HG03342 (cell line): Measurements from ENCODE around the gene SRR.
A peak's percentile ranks its signal among the peaks of the same experiment; 100 is the strongest.
"Not testable (repeated sequence)": the region's sequence is repeated elsewhere in the genome, so short reads cannot be mapped to it uniquely, and the experiment has no call there.

Experiments
- ATAC-seq: cut with Tn5 transposase; IDR thresholded peaks from one replicate; pipeline ENCODE4 v1.9.1; 2021; ENCODE audit warnings: mild to moderate bottlenecking, moderate library complexity; ENCODE audit not compliant: unreplicated experiment

The SRR gene

DNA sequence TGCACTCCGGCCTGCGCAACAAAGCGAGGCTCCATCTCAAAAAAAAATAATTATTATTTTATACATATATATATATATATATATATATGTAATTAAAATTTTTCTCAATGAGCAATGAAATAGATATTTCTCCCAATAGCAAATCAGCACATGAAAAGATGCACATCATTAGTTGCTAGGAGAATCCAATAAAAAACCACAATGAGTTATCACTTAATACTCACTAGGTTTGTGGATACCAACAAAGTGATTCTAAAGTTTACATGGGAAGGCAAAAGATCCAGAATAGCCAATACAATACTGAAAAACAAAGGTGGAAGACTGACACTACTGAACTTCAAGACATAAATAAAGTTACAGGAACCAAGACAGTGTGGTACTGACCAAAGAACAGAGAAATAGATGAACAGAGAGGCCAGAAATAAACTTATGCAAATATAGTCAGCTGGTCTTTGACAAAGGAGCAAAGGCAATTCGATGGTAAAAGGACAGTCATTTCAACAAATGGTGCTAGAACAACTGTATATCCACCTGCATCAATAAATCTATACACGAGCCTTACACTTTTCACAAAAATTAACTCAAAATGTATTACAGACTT, 13.8 kb upstream of the SRR start:
- no peak for ATAC-seq

DNA sequence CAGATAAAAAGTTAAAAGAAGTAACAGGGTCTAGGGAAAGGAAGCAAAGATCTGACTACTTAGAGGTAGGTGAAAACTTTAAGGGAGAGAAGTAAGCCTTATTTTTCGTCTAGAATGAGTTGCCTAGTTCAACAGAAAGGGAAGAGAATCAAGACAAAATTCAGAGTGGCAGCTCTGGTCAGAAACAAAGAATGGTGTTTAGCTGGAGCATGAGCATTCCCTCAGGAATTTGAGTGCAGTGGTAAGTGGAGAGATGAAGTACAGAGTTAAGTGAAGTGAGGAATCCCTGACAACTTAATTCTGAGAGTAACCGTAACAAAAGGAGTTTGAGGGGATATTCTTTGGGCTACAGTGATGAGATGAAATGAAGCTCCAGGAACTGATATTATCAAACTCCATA, 11.7 kb upstream of the SRR start:
- ATAC-seq, result no peak

DNA sequence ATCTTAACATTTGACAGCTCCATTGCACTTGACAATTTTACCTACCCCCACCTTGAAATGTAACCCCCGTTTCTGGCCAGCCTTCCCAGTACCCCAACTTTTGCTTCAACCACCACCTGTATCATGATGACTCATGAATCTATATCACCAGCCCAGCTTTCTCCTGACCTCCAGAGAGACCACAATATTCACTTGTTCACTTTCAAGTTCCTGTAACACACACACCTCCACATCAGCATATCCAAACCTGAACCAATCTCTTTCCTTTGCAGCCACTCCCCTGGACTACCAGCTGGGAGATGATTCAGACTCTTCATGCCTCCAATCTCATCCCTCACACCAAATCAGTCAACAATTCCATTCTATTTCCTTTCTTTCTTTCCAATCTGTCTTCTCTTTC, 8.2 kb upstream of the SRR start:
- no peak for ATAC-seq

DNA sequence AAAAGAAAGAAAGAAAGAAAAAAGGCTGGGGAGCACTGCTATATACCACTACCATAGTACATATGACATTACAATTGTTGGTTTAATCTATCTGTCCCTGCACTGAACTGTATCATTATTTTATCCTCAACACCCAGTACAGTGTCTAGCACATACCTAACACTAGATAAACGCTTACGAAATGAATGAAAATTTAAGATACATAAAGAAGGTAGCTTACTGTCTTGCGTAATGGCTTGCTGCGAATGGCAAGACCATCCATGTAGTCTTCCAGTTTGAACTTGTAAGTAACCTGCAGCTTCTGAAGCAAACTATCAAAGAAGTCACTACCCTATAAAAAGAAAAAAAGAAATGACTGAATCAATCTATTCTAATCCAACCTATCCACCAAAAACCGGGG, 6.7 kb upstream of the SRR start:
- no peak for ATAC-seq

DNA sequence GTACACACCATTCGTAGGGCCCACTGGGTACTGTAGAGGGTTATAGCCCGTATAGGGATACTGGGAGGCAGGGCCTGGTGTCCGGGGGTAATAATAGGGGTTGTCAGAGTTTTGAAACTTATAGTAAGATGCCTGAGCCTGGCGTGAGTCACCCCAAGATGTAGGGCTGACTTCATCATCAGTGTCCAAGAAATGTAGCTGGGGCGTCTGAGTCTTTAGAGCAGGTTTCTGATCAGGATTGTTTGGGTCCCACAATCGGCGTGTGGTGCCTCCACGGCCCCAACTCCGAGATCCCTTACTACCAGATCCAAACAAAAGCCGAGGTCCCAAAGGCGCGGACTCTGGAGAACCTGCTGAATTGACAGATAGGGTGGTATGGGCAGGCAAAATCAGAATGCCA, 4.6 kb upstream of the SRR start:
- no peak for ATAC-seq

DNA sequence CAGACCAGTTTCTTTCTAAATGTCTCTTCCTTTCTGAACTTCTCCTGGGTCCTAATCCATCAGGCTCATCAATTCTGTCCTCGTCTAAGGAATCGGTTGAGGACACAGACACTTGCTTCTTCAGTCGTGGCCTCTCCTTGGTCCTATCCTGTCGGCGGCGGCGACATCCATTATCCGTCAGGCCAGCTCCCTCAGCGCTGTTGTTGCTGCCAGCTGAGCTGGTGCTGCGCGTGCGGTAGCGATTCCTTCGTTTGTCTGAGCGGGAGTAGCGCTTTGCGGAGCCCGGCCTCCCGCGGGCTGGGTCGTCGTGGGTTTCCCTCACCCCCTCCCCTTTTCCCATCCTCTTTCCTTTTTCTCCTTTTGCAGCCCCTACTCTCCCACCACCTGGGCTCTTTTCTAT, 4.0 kb upstream of the SRR start:
- ATAC-seq, result no peak

DNA sequence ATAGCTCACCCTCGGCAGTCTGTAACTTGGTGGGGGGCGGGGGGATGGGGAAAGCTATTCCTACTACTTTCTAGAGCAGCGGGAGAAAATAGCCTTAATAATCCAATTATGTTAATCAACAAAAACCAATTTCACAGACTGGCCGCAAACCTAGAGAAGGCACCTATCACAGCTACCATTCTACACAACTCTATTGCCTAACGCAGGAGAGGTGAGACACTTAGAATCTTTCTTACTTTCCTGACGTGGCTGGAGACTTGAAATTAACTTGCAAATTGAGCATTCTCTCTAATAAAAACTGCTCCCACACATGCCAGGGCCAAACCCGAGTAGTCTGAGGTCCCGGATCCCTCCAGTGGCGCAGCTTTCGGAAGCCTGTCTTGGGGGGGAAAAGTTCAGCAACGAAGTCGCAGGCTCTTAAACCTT, 959 bp upstream of the SRR start:
- ATAC-seq, result no peak

DNA sequence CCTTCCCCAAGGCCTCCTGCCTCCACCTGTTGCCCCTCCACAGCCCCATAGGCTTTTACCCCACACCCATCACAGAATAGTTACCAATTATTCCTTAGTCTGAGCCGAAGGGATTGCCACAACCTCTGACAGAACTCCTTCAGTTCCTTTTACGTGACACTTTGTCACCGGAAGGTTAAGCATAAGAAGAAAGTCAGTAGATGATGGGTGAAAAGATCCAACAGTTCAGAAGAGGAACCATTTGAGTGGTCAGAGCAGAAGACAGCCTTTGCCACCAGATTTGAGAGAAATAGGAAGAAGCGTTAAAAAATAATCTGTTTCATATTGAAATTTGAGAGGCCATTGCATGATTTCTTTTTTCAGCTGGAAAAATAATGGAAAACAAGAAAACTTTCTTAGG, 1.2 kb downstream of the SRR start:
- no peak for ATAC-seq

DNA sequence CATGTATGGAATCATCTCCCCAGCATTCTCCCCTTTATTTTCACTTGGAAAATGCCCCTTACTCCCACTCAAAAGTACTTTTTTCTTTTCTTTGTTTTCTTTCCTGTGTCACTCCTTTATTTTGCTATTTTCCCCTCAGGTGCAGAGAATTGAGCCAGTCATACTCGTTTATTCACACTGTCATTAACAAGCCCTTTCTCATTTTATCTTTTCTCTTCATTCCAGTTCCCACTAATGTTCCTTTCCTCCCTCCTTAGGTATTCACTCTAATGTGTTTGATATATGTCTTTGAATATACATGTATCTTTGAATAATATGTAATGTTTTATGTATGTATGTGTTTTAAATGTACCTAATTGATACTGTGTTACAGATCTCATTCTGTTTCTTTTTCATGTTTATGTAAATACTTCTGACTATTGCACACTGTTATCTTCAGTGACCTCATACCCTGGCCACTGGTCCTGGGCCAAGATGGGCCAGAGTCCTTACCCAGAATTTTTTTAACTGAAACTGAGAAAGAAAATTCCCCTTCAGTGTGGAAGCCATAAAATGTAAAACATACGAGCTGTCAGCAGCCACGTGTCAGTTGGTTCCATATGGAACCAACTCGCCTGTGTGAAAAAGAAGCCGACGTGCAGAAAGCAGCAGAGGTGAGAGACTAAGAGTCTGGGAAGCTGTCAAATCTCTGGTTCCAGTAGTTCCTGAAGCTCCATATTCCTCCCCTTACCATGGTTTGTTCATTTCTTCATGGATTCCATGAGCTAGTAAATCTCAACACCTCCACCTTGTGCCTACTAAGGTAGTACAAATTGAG, 5.8 kb downstream of the SRR start:
- no peak for ATAC-seq

DNA sequence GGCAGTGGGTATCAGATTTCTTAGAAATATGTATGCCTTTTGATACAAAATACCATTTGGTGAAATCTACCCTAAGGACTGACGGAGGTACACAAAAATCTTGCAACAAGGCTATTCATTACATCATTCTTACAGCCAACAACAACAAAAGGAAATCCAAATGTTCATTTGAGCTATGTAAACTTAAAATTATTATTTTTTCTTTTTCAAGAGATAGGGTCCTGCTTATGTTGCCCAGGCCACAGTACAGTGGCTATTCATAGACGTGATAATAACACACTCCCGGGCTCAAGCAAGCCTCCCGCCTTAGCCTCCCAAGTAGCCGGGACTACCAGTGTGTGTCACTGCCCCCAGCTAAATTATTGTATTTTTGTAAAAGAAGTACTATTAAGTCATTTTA, 9.0 kb downstream of the SRR start:
- no peak for ATAC-seq

DNA sequence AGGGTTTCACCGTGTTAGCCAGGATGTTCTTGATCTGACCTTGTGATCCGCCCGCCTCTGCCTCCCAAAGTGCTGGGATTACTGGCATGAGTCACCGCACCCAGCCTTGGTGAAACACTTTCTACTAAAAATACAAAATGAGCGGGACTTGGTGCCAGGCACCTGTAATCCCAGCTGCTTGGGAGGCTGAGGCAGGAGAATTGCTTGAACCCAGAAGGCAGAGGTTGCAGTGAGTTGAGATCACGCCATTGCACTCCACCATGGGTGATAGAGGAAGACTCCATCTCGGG, 13.1 kb downstream of the SRR start:
- not testable (repeated sequence) for ATAC-seq

DNA sequence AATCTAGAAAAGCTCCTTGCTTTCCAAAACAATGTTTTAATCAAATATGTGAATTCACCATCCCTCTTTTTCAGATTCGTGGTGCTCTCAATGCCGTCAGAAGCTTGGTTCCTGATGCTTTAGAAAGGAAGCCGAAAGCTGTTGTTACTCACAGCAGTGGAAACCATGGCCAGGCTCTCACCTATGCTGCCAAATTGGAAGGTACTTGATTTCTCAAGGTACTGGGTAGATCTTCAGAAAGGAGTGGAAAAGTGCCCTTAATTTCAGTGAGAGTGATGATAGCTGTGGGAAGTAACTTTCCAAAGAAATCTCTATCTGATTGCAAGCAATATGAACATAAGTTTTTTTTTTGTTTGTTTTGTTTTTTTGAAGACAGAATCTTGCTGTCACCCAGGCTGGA, 14.0 kb downstream of the SRR start:
- ATAC-seq, result no peak

DNA sequence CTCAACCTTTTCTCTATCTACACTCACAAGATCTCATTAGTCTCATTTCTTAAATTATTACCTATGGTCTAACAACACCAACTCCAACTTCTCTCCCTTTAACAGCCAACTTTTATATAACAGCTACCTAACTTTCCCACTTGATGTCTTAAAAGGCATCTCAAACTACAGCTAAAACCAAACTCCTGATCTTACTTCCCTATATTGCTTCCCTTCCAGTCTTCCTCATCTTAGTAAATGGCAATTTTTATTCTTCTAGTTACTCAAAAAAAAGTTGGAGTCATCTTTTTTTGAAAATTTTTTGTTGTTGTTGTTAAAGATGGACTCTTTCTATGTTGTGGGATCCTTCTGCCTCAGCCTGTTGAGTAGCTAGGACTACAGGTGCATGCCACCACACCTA, 15.3 kb downstream of the SRR start:
- ATAC-seq, result no peak

DNA sequence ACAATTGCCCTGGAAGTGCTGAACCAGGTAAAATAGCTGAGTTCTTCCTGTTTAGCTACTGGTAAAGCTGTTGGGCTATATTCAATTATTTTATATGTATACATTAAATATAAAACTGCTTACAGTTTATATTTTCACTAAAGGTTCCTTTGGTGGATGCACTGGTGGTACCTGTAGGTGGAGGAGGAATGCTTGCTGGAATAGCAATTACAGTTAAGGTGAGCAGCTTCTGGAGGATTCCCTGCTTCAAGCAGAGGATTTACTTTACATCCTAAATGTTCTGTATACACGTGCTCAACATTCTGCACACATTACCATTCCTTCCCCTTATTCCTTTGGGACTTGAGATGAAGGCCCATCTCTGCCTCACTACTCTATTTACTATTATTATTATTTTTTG, 17.6 kb downstream of the SRR start:
- ATAC-seq, result no peak

DNA sequence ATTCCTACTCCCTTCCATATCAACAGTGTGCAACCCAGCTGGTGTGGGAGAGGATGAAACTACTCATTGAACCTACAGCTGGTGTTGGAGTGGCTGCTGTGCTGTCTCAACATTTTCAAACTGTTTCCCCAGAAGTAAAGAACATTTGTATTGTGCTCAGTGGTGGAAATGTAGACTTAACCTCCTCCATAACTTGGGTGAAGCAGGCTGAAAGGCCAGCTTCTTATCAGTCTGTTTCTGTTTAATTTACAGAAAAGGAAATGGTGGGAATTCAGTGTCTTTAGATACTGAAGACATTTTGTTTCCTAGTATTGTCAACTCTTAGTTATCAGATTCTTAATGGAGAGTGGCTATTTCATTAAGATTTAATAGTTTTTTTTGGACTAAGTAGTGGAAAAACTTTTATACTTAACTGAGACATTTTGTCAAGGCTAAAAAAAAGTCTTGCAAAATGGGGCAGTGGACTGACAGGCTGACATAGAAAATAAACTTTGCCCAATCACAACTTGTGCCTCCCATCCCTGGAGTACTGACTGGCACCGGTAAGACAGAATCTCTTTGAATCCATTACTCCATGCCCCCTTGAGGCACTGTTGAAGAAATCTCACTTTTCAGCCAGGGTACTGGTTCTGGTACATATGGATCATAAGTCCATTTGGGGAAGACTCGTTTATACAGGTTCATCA, 20.0 kb downstream of the SRR start:
- no peak for ATAC-seq

DNA sequence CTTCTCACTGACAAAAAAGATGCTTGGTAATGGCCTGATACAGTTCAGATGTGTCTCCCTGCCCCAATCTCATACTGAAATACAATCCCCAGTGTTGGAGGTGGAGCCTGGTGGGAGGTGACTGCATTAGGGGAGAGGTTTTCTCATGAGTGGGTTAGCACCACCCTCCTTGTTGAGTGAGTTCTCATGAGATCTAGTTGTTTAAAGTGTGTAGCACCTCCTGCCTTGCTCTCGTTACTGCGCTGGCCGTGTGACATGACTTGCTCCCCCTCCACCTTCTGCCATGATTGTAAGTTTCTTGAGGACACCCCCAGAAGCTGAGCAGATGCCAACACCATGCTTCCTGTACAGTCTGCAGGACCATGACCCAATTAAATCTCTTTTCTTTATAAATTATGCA, 27.6 kb downstream of the SRR start:
- ATAC-seq, result no peak

DNA sequence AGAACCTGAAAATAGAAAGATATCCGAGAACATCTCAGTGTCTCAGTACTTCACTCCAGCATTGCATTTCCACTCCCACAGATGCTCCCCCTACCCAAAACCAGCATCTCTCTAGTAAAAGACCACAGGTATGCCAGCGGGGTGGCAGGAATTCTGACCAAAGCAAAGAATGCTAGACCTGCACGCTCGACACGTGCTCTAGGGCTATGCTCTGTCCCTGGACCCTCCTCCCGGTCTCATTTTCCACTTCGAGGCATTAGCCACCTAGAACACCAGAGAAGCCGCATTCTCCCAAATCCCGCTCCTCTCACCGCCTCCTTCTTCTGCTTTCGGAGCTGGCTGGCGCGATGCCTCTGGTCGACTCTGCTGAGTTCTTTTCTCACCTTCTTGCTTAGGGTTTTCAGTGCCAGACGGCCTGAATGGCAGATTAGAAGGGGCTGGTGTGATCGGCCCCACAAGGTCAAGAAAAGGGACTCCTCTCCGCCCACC, 32.0 kb downstream of the SRR start:
- ATAC-seq, result no peak

DNA sequence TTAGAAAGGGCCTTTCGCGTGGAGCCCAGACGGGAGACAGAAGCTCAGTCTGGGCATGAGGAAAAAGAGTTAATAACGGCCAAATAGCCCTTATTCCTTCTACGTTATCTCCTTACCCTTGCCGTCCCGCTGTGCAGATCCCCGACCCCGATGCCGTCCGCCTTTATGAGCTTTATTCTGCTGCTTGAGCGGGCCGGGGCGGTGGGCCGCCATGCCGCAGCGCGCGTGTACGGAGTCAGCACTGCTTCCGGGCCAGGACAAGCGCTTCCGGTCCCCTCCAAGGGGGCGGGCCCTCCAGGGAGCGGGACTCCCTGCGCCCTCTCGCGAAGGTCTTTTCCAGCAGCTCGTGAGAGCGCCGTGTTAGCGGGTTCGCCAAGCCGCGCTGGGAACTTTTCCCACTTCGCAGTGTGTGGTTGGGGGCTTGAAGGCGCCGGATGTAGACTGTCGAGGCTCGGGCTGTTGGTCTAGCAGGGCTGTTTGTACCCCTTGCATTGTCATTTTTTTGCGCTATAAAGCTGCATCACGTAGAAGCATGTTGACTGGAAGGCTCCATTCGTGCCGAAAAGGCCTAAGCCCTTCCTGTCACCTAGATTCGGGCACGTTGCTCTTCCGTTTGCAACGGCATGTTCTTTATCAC, 32.6 kb downstream of the SRR start, which contains the start of gene TSR1:
TSS of gene TSR1 (minus strand) at position 243 of the 637 bp plus-strand sequence. CDS start at position 213, 30 bp downstream.
- peak; percentile 75 for ATAC-seq

DNA sequence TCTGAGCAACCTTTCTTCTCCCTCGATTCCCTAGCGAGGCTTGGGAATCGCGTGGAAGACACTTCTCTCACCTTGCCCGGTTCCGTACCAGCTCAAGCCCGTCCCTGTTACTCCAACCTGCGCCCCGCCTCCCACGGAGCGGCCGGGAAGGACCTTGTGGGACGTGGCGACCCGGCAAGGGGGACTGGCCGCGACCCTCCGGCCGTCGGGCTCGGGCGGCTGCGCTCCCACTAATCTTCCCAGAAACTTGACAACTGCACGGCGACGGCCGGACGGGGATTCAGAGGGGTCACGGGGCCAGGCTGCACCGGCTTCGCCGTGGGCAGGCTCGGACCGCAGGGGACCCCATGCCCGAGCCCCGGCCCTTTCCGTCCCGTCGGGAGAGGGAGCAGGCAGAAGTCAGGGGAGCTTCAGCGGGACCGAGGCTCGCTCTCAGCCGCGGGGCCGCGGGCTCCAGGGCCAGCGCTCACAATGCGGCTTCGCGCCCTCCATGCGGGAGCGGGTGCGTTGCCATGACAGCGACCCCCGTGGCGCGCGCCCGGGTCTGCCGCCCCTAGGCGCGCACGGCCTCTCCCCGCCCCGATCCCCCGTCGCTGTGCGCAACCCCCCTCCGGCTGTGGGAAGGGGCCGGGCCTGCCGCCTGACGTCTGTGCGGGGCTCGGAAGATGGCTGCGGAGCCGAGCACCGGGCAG, 33.2 kb downstream of the SRR start, which contains the start of gene SGSM2:
TSS of gene SGSM2 (plus strand) at position 650 of the 692 bp plus-strand sequence. CDS start 188 bp downstream, outside the sequence.
- no peak for ATAC-seq

DNA sequence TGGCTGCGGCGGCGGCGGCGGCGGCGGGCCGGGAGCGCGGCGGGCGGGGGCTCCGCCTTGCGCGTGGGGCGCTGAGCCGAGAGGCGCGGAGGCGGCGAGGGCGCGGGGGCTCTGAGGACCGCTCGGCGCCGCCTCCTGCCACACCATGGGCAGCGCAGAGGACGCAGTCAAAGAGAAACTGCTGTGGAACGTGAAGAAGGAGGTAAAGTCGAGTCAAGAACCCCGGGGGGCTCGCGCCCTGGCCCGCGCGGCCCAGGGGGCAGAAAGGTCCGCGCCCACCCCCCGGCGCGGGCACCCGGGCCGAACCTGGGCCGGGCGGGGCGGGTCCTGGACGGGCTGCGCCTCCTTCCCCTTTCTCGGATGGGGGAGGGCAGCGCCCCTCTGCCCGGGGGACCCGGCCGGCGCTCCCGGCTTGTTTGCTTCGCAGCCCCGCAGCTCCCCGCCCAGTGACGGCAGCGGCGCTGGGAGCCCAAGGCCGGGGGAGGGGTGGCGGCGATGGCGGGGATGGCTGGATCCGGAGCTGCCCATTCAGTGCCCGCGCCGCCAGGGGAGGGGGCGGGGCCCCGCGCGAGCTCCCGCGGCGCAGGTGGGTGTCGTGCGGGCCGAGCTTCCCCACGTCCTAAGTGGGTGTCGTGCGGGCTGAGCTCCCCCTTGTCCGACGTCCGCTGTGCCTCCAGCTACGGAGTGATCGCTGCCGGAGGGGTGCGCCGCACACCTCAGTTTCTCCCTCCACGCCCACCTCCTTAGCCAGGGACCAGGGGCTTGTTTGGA, 34.0 kb downstream of the SRR start:
- no peak for ATAC-seq
